OCI-LY1 (cell line): ENCODE measurements around the gene CYB5R3.

Experiments
- EZH2 ChIP-seq: fragments of 200-600 bp; sonication (generic), shearing (Covaris generic); IDR thresholded peaks from 2 replicates; pipeline ENCODE4 v1.8.0; 2017; ENCODE audit warnings: borderline replicate concordance, mixed run types, mild to moderate bottlenecking, antibody characterized with exemption, low read length, moderate library complexity, mixed read lengths
- TF ChIP-seq, protein P1 (sequence below): fragments of 200-600 bp; sonication (generic), shearing (Covaris generic); IDR thresholded peaks from 2 replicates; pipeline ENCODE4 v1.5.1; 2017; ENCODE audit warnings: mild to moderate bottlenecking, antibody characterized with exemption, low read length, moderate library complexity, mixed read lengths

DNA sequence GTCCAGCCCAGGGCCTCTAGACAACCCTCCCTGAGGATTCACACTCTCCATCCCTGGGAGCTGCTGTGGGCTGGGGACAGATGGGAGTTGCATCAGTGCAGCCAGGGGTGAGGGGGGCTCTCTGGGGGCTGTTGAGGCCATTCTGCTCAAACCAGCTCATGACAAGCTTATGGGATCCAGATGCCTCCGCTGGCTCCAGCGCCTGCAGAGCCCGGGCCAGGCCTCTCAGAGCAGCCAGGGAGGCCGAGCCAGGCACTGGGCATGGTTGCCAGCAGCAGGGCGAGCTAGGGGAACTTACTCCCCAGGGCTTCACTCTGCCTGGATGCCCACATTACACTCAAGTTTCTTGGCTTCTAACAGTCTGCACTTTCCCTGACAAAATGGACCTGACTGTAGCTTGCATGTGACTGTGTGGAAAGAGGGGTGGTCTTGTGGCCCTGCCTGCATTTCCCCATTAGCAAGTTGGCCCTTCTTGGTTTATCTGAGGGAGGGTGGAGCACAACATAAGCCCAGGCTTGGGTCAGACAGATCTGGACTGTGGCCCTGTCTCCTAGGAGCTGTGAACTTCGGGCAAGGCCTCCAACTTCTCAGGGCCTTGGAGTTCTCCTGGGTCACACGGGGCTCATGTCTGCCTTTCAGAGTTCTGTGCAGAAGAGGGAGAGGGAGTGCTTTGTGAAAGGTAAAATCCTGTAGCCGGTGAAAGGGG, 34.5 kb upstream of the CYB5R3 start:
- no peak for TF ChIP-seq EZH2
- TF ChIP-seq, protein P1, sequence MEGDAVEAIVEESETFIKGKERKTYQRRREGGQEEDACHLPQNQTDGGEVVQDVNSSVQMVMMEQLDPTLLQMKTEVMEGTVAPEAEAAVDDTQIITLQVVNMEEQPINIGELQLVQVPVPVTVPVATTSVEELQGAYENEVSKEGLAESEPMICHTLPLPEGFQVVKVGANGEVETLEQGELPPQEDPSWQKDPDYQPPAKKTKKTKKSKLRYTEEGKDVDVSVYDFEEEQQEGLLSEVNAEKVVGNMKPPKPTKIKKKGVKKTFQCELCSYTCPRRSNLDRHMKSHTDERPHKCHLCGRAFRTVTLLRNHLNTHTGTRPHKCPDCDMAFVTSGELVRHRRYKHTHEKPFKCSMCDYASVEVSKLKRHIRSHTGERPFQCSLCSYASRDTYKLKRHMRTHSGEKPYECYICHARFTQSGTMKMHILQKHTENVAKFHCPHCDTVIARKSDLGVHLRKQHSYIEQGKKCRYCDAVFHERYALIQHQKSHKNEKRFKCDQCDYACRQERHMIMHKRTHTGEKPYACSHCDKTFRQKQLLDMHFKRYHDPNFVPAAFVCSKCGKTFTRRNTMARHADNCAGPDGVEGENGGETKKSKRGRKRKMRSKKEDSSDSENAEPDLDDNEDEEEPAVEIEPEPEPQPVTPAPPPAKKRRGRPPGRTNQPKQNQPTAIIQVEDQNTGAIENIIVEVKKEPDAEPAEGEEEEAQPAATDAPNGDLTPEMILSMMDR: no peak
